GM21825 (cell line): ENCODE measurements around the gene GNAI3.

Source experiments
- ATAC-seq: cut with Tn5 transposase; IDR thresholded peaks from one replicate; pipeline ENCODE4 v1.9.1; 2021; ENCODE audit warnings: mild to moderate bottlenecking, moderate library complexity; ENCODE audit not compliant: unreplicated experiment

The GNAI3 gene

DNA sequence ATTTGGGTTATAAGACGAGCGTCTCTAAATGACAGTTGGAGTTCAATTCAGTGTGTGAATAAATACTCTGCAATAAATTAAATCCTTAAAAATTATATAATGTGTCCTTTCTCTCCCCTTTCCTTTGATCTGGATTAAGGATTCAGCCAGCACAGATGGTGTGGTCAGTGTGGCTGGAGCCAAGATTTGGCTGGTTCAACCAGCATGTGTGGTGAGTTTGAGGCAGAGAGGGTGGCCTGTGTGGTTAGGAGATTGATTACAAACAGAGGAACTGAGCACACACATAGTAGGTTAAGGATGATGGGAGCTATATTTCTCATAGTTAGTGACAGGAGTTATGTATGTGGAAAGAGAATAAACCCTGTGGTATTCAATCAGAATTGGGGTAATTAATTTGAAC lies 24.7 kb upstream of the GNAI3 start:
- no peak for ATAC-seq

DNA sequence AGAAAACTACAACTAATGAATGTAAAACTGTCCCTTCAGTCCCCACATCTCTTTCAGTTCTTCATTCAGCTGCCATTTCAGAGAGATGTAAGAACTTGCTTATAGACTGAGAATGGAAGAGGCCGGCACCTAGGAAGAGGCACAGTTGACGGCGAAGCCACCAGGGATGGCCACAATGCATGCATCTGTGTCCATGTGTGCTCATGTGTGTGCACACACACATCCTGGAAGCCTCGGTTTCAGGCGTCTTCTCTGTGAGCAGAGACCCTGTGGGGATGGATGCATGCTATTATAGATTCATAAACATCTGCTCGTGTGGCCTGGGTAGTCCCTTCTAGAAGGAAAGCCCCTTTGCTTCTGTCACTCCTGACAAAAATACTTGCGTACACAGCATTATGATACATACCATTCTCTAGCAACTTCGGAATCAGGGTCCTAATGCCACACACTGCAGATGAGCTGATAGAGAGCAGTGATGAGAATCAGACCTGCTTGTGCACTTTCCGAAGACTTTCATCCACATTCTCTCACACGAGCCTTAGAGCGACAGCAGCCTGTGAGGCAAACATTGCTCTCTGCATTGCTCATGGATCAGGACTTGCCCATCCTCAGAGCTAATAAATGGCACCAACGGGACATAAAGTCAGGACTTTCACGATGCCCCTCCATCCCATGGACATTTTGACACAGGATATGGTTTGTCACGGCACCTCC lies 21.2 kb upstream of the GNAI3 start:
- peak; percentile 65 for ATAC-seq

DNA sequence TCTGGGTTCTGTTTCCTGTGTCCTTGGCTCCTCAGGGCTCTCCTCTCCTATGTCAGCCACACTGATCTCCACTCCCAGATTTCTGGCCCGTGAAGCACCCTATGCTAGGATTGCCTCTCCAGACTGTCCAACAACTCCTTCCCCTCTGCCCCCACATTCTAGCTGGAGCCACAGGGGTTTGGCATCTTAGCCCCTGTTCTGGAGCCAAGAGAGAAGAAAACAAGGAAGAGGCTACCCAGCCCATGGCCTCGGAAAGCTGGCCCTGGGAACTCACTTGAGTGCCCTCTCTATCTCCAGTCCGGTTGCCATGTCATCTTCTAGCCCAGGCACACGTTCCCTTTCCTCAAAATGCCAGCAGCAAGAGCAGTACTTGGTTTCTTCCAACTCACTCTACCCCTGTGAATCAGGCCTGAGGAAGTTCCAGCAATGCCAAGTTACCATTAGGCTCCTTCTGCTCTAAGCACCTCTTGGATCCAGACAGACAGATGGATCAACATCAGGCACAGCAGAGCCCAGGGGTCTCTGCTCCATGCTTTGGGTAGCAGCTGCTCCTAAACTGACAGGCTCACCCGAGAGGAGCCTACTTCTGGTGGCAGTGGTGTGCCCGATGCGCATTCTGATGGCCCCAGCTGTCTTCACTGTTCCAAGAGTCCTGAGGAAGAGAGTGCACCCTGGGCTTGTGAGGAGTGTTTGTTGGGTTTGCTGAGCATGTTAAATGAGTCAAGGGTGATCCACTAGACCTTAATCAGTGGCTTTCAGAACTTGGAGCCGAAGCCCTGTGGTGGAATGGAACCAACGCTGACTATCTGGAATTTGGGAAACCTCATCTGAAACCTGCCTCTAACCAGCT lies 20.3 kb upstream of the GNAI3 start:
- no peak for ATAC-seq

DNA sequence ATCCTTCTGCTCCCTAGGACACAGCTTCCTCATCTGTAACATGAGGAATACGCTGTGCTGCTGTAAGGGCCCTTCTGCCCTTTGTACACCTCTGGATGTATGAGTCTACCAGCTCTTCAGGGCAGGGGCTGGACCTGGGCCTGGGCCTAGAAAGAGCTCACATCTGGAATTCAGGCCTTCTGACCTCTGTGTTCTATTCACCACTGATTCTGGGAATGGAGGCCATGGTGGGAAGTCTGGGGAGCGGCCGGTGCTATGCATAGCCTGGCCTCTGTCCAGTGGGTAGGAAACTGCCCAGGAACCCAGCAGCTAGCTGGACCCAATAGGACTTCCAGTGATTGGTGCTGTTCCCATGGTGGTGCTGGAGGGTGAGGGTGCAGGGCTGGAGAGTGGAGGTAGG lies 19.7 kb upstream of the GNAI3 start:
- ATAC-seq = no peak

DNA sequence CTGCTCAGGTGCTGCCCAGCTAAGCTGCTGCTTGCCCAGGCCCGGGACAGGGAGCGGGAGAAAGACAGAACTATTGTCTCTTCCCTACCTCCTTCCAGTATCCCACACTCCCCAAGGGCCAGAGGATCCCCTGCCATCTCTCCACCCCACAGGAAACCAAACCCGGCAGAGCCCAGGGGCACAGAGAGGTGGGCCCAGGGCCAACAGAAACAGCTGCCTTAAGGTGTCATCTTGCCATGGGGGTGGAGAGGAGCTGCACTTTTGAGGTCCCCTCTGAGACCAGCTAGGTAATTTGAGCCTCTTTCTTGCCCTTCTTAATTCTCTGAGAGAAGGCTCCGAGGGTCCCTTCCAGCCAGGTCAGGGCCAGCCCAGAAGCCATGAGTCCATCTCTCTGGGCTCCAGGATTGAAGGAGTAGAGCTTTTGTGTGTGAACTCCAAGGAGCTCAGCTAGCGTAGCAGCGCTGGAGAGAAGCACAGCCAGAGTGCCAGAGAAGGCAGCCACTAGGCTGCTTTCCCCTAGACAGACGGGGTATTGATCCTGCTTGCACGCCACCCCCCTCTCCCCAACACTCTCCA lies 18.4 kb upstream of the GNAI3 start:
- no peak for ATAC-seq

DNA sequence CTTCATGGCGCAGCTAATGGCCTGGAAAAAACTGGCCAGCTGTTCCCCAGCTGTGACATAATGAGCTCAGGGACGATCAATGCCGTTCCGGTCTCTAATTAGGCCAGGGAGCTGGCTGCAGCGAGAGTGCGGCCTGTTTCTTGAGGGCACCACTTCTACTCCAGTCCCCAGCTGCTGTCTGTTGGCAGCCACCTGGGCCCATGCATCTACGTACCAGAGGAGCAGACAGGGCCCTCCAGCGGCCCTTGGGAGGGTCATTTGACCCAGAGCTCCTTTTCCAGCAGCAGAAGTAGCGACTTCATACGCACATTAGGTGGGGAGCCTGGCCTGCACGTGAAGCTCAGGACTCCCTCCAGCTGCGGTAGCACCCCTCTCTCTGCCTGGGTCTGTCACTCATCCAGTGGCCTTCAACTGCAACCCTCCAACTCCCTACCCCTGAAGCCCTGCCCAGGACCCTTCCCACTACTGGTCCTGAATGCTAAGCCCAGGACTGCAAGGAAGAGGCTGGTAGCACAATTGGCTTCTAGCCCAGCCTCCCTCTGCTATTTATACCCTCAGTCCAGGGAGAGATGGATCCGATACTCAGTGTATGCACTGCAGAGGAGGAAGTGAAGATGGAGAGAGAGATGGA lies 17.8 kb upstream of the GNAI3 start:
- no peak for ATAC-seq

DNA sequence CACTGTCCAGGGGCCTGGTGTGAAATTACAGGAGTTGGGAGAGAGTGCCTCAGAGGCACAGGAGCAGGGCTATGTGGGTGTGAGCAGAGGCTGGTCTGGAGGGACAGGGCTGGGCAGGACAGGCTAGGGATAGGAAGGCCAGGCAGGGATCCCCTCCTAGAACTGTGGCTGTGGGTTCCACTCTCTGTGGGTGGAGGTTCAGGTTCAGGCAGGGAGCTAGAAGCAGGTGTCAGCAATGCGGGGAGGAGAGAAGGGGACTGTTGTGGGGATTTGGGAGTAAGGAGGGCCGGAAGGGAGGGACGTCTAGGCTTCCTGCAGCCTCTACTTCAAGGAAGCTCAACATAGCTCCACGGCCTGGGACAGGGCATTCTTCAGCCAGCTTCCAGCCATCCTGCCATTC lies 17.0 kb upstream of the GNAI3 start:
- no peak for ATAC-seq

DNA sequence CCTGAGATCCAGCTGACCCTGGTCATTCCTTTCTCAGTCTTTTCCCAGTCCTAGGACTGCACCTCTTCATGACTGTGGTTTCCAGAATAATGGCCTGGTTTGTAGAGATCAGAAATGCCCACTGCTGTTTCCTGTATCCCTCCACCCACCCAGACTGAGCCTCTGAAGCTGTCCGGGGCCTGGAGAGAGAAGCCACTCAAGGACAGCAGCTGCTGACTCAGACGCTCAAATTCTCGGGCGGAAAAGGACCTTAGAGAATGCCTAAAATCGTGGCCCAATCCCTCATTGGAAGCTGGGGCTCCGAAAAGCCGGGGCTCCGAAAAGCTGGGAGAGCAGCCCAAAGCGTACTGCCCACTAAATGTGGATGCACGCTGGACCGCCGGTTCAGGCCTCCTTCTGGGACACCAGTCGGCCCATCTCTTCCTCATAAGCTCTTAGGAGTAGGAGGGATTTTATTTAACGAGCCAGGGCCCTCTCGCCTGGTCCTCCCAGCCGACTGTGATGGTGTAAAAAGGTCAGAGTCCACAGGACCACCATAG lies 16.5 kb upstream of the GNAI3 start:
- ATAC-seq = no peak

DNA sequence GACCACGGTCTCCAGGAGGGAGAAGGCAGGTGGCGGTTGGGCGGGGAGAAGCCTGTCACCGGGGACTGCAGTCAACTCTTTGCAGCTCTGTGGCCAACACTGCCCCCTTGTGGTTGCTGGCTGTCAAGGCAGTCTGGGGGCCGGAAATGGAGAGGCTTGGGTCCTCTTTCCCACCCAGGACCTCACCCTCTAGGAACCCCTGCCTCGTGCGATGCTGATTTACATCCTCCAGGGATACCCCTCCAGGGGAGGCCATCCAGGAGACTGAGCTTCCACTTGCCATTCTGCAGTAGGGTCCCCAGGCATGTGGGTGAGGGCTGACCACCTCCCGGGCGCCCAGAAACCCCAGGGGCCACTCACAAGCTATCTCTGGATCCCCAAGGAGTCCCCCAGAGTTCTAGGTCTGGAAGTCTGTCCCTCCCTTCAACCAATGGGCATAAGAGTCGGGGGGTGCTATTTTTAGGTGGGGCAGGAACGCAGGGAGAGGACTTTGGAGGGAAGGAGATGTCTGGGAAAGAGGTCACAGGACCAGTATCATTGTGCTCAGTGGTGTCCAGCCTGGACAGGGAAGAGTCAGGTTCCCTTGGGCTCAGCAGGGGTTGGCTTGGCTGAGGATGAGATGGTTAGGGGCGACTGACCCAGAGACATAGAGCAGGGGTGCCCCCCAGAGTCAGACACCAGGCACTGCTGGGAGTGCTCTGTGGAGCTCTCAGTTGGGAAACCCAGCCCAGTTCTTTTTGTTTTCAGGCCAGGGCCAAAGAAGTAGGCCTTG lies 15.9 kb upstream of the GNAI3 start:
- peak; percentile 58 for ATAC-seq

DNA sequence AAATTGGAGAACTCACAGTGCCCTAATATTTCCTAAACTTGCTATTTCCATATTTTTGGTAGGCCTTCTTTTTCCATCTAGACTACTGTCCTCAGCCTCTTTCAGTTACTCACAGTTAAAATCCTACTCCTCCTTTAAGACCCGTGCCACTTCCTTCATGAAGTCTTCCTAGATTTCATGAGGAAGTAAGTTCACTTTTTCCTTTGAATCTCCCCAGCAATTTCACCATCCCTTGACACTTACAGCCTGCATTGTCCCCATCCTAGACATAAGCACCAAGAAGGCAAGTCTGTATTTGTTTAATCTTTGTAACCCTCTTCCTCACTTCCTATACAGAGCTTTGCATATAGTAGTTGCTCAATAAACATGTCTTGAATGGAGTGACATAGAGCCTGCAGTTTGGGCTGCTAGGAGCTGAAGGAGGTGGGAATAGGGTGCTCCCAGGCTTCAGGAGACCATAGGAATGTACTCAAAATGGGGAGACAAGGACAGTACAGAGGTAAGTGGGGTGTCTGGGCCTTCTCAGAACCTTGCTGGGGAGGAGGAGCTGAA lies 14.0 kb upstream of the GNAI3 start:
- ATAC-seq = no peak

DNA sequence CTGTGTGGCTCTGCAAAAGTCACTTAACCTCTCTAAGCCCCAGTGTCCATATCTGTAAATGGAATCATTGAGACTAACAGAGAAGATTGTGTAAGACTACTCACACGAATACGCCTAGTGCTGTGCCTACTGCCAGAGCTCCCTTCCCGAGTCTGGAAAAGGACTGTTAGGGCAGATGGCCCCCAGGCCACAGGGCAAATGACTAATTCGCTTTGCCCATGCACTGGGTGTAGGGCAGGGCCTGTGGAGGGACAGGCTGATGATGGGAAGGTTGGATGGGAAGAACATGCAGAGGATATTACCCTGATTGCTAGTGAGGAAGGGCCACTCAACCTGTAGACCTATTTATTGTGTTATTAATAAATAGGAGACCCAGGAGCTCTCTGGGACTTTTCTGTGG lies 12.9 kb upstream of the GNAI3 start:
- no peak for ATAC-seq

DNA sequence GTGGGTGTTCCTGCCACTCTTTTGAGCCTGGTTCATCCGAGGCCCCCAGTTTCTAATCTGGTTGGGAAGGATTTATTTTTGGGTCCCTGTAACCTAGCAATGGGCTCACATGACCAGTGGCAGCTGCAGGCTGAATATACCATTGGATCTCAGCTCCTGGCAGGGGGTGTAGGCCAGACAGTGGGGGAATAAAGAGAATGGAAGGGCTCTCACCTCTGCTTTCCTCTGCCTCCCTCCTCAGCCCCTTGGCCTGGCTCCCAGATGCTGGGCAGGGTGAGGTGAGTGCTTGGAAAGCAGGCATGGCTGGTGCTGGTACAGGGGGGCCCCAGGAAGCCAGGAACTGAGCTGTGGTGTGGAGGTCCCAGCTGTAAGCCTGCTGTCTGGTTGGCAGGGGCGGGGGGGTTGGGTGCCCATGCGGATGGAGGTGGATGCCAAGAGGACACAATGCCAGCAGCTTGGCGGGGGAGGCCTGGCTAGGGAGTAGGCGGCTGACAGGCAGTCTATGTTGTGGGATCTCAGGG lies 12.4 kb upstream of the GNAI3 start:
- no peak for ATAC-seq

DNA sequence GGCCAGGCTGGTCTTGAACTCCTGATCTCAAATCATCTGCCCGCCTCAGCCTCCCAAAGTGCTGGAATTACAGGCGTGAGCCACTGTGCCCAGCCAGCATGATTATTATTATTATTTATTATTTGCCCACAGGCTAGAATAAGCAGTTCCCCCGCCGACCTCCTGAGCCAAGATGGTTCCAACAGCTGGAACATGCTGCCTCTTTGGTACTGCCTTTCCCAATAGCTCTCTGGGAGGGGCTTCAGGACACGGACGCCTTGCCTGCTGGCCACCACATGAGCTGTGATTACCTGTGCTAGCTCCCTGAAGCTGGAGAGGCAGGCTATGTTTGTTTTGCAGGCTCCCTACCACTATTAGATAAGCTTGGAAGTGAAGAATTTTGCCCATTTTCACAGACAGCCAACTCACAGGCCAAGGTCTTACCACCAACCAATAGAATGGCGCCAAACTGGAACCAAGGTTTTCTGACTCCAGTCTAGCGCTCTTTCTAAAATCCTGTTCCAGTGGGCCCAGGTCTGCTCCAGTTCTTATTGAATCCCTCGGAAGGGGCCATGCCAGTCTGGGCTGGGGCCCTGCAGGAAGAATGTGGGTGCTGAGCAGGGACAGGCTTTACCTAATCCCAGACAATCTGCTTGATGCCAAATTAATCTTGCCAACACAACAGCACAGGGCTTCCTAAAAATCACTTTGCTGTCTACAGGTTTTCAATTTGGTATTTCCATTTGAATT lies 10.8 kb upstream of the GNAI3 start:
- no peak for ATAC-seq

DNA sequence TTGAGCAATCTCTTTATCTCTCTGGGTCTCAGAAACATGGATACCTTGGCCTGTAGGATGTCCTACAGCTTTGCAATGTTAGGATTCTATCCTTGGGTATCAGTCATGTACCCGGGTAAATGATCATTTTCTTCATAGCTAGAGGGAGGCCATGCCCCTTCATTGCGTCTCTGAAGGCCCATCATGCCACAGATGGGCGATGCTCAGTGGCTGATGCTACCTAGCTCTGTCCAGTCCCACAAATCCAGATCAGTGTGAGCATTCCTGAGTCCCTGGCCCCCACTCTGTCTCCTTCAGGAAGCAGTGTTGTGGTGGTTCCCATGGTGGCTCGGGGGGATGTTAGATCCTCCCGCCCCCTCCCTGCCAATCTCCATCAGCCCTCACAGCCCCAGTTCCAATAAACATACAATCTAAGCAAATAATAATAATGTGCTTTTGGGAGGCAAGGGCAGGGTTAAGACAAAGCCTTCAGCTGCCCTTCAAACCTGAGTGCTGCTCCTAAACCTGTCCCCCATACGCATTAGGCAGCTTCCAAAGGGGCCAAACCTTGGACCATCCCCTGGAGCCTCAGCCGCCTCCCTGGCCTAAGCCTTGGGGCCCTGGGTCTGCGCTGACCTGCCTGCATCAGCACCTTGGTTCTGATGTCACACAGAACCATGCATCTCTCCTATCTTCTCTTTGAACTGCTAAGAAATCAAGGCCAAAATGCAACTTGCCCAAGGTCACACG lies 9.4 kb upstream of the GNAI3 start:
- no peak for ATAC-seq

DNA sequence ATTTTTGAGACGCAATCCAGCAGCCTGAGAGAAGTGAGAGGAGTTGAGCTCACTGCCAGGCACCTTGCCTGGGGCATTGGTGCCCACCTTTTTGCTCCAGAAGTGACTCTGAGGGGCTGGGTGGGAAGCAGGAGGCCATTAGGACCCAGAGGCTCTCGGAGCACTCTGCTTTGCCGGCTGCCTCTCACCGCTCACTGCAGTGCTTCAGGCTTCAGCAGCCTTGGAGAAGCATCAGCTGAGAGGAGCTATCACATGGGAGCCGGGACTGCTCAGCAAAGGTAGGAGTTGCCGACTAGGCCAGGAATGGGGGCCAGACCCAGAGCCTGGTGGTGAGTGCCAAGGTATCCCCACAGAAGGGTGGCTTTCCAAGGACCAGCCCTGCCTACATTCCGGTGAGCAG lies 8.7 kb upstream of the GNAI3 start, which contains the start of gene GPR61:
TSS of gene GPR61 (plus strand) at position 197 of the 400 bp plus-strand sequence. CDS start 3,151 bp downstream, outside the sequence.
- ATAC-seq = no peak

DNA sequence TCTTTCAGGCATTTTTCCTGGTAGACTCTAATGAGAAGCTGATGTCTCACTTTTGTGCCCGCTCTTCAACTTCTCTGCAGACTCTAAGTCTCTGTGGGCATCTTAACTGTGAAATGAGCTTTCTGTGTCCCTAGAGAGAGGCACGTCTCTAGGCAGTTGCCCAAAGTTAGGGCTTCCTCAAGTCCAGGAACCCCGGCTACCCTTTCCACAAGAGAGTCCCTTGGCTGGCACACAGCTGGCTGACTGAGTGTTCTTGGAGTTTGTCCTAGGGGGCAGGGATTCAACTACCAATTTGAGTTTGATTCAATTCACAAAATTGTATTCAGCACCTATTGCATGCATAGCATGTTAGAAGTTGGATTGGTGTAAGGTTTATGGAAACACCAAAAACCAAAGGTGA lies 7.3 kb upstream of the GNAI3 start:
- no peak for ATAC-seq

DNA sequence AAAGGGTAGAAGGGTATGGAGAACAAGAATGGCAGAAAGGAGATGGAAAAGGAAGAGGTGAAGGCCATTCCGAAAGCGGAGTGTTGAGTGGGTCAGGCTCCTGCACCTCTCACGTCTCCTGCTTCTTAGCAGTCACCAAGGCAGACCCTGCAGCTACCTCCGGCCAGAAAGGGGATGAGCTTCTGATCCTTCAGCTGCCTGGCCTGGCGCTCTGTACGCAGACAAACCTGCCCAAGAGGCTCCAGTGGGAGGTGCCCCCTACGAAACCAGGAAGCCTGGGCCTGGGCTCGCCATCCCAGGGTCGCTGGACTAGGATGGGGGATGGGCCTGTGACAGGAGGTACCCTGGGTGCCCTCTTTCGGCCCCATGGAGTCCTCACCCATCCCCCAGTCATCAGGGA lies 5.8 kb upstream of the GNAI3 start:
- ATAC-seq = no peak

DNA sequence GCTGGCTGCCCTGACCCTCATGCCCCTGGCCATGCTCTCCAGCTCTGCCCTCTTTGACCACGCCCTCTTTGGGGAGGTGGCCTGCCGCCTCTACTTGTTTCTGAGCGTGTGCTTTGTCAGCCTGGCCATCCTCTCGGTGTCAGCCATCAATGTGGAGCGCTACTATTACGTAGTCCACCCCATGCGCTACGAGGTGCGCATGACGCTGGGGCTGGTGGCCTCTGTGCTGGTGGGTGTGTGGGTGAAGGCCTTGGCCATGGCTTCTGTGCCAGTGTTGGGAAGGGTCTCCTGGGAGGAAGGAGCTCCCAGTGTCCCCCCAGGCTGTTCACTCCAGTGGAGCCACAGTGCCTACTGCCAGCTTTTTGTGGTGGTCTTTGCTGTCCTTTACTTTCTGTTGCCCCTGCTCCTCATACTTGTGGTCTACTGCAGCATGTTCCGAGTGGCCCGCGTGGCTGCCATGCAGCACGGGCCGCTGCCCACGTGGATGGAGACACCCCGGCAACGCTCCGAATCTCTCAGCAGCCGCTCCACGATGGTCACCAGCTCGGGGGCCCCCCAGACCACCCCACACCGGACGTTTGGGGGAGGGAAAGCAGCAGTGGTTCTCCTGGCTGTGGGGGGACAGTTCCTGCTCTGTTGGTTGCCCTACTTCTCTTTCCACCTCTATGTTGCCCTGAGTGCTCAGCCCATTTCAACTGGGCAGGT lies 5.0 kb upstream of the GNAI3 start:
- no peak for ATAC-seq
